Gastrocnemius medialis (tissue), 4 donors: ENCODE results near the gene PFDN1. TPM values are rescaled to one million over a fixed set of nuclear protein-coding genes. Genes with fewer than 3 reads are reported as not detected.
"Not testable (repeated sequence)": the region's sequence is repeated elsewhere in the genome, so short reads cannot be mapped to it uniquely, and the experiment has no call there.

ENCODE experiments used
- ATAC-seq, 2 donors: fragments of 150-250 bp; one replicate each; pipeline ENCODE4 v1.9.1; 2016
- DNase-seq, 2 donors: peaks; one replicate each; pipeline ENCODE4 v3.0.0-alpha.2; 2019
- H3K27ac ChIP-seq, 4 donors: fragments of 200-600 bp; sonication (generic); 1 replicate in 1 of 4; 2 replicates in 3 of 4; pipeline ENCODE4 v1.5.1; 2016 to 2018; ENCODE audit warnings: mild to moderate bottlenecking in 2 of 4, moderate library complexity in 1 of 4
- H3K27me3 ChIP-seq, 3 donors: fragments of 200-600 bp; sonication (generic) in 2 of 3; 1 replicate in 1 of 3; 2 replicates in 2 of 3; pipeline versions ENCODE4 v1.5.1 to v1.6.0; 2016 to 2019; ENCODE audit warnings: mild to moderate bottlenecking in 1 of 3, moderate library complexity in 1 of 3
- H3K36me3 ChIP-seq, 2 donors: fragments of 200-600 bp; sonication (generic) in 1 of 2; one replicate each; pipeline ENCODE4 v1.5.1; 2017 to 2018
- H3K4me1 ChIP-seq, 2 donors: fragments of 200-600 bp; sonication (generic) in 1 of 2; one replicate each; pipeline ENCODE4 v1.5.1; 2016 to 2017; ENCODE audit warnings: mild to moderate bottlenecking in 2 of 2
- H3K4me3 ChIP-seq, 4 donors: fragments of 200-600 bp; sonication (generic) in 3 of 4; 1 replicate in 1 of 4; 2 replicates in 3 of 4; pipeline ENCODE4 v1.5.1; 2016 to 2019; ENCODE audit warnings: mild to moderate bottlenecking in 2 of 4
- H3K9me3 ChIP-seq, 3 donors: fragments of 200-600 bp; sonication (generic) in 2 of 3; 1 replicate in 1 of 3; 2 replicates in 2 of 3; pipeline ENCODE4 v1.5.1; 2016 to 2019
- POLR2A ChIP-seq, 2 donors: fragments of 450-650 bp; IDR thresholded peaks; one replicate each; pipeline ENCODE4 v1.6.1; 2017; ENCODE audit warnings: antibody characterized with exemption in 2 of 2, mild to moderate bottlenecking in 2 of 2, moderate library complexity in 2 of 2
- in situ Hi-C, 4 donors: fragments of 200-750 bp; cut with MboI; loops; one replicate each; pipeline versions ENCODE4 v1.15.0 to v1.8.0; 2017; ENCODE audit warnings: low sequenced_read_pairs in 4 of 4
- intact Hi-C: fragments of 100-400 bp; cut with DNase I; formaldehyde crosslinking; loops from one replicate; pipeline ENCODE4 v1.15.1; 2023; ENCODE audit warnings: low total_unique reads
- total RNA-seq, 4 donors: library from RNA; depleted of rRNA; stranded (reverse); fragments of >200 nt; gene quantifications; one replicate each; pipeline versions ENCODE4 v1.1.0 to v1.2.3, GENCODE V29; 2016
- TF ChIP-seq, protein P1 (sequence below), 5 experiments: fragments of 450-650 bp in 3 of 5; fragments of 200-600 bp in 2 of 5; sonication (generic) in 2 of 5; IDR thresholded peaks in 4 of 5; conservative IDR thresholded peaks in 1 of 5; 1 replicate in 4 of 5; 2 replicates in 1 of 5; pipeline ENCODE4 v1.5.1; 2016 to 2019; ENCODE audit warnings: antibody characterized with exemption in 5 of 5, mild to moderate bottlenecking in 3 of 5, moderate library complexity in 3 of 5

PFDN1 gene
- total RNA-seq, 4 donors from 2014 or later: 47.9 to 81.0 (median 77.9) TPM

GRCh38 chr5:140347360-140347759 is 44.5 kb upstream of the PFDN1 start:
- peak; percentile 5 to 10 for ATAC-seq
- no peaks in the 10 kb centered on the region for H3K9me3 ChIP-seq
- H3K27ac ChIP-seq: peak overlapping the region; percentile 91 to 97 (median 94)
- H3K36me3 ChIP-seq: no peaks in the 10 kb centered on the region
- in situ Hi-C loops: loop anchor here in 1 of 4 donors (5.0 kb wide), 1 partner anchor 105 kb away; no protein-coding TSS in a partner anchor
- intact Hi-C loops: loop anchor here (2.0 kb wide), 2 partner anchors 55 to 173 kb away; partner anchors contain the start of gene CYSTM1
- TF ChIP-seq, protein P1, sequence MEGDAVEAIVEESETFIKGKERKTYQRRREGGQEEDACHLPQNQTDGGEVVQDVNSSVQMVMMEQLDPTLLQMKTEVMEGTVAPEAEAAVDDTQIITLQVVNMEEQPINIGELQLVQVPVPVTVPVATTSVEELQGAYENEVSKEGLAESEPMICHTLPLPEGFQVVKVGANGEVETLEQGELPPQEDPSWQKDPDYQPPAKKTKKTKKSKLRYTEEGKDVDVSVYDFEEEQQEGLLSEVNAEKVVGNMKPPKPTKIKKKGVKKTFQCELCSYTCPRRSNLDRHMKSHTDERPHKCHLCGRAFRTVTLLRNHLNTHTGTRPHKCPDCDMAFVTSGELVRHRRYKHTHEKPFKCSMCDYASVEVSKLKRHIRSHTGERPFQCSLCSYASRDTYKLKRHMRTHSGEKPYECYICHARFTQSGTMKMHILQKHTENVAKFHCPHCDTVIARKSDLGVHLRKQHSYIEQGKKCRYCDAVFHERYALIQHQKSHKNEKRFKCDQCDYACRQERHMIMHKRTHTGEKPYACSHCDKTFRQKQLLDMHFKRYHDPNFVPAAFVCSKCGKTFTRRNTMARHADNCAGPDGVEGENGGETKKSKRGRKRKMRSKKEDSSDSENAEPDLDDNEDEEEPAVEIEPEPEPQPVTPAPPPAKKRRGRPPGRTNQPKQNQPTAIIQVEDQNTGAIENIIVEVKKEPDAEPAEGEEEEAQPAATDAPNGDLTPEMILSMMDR (IDR thresholded peaks at IDR 0.05 in 4 of 5, conservative IDR thresholded peaks at IDR 0.05 in 1 of 5): no peak
- TF ChIP-seq POLR2A (IDR thresholded peaks at IDR 0.05): no peak
- no peaks in the 10 kb centered on the region for H3K27me3 ChIP-seq
- H3K4me3 ChIP-seq: peak overlapping the region in 2 of 4 donors; percentile 75 to 77
- peak in 1 of 2 donors; percentile 49 for DNase-seq
- peaks cover 48 to 50% of the 10 kb centered on the region in 2 donors for H3K4me1 ChIP-seq

- H3K4me3 ChIP-seq: peak within 1 kb of the TSS; percentile 75 to 98 (median 78)
- intact Hi-C loops (loop anchor here (1.0 to 2.0 kb wide), 3 partner anchors 54 to 172 kb away; partner anchors contain the start of gene CYSTM1), in situ Hi-C loops (loop anchor here in 1 of 4 donors (5.0 kb wide), 1 partner anchor 104 kb away; no protein-coding TSS in a partner anchor)
- peaks cover 56% of the 10 kb centered on the region in 2 donors for H3K4me1 ChIP-seq
- ATAC-seq (peak; percentile 69 to 71), DNase-seq (peak; percentile 82 to 88)
- TF ChIP-seq POLR2A (IDR thresholded peaks at IDR 0.05): peak; percentile 90 to 97
- TF ChIP-seq, protein P1 (IDR thresholded peaks at IDR 0.05 in 4 of 5, conservative IDR thresholded peaks at IDR 0.05 in 1 of 5): peak; percentile 46 to 73 (median 60)
- H3K36me3 ChIP-seq: no peaks in the 10 kb centered on the region
- no peaks in the 10 kb centered on the region for H3K9me3 ChIP-seq
- no peaks in the 10 kb centered on the region for H3K27me3 ChIP-seq
- peak within 1 kb of the TSS; percentile 91 to 97 (median 94) for H3K27ac ChIP-seq
Observed at GRCh38 chr5:140346348-140347221, 43.7 kb upstream of the PFDN1 start, which contains the start of gene HBEGF. Gene HBEGF (minus strand): TSS chr5:140346603. CDS start chr5:140346328, 275 bp downstream.

GRCh38 chr5:140345919-140346347 is 43.0 kb upstream of the PFDN1 start:
- H3K27ac ChIP-seq: peak overlapping the region; percentile 91 to 97 (median 94)
- no peaks in the 10 kb centered on the region for H3K36me3 ChIP-seq
- no peaks in the 10 kb centered on the region for H3K9me3 ChIP-seq
- no peaks in the 10 kb centered on the region for H3K27me3 ChIP-seq
- intact Hi-C loops (loop anchor here (1.0 to 2.0 kb wide), 3 partner anchors 53 to 171 kb away; partner anchors contain the start of gene CYSTM1), in situ Hi-C loops (loop anchor here in 1 of 4 donors (5.0 kb wide), 1 partner anchor 104 kb away; no protein-coding TSS in a partner anchor)
- peaks cover 60 to 63% of the 10 kb centered on the region in 2 donors for H3K4me1 ChIP-seq
- TF ChIP-seq, protein P1 (IDR thresholded peaks at IDR 0.05 in 4 of 5, conservative IDR thresholded peaks at IDR 0.05 in 1 of 5): peak in 4 of 5 experiments; percentile 38 to 74 (median 44)
- TF ChIP-seq POLR2A (IDR thresholded peaks at IDR 0.05): no peak
- DNase-seq (peak; percentile 62 to 87), ATAC-seq (peak; percentile 41 to 51)
- H3K4me3 ChIP-seq: peak overlapping the region; percentile 75 to 98 (median 78)

DNA sequence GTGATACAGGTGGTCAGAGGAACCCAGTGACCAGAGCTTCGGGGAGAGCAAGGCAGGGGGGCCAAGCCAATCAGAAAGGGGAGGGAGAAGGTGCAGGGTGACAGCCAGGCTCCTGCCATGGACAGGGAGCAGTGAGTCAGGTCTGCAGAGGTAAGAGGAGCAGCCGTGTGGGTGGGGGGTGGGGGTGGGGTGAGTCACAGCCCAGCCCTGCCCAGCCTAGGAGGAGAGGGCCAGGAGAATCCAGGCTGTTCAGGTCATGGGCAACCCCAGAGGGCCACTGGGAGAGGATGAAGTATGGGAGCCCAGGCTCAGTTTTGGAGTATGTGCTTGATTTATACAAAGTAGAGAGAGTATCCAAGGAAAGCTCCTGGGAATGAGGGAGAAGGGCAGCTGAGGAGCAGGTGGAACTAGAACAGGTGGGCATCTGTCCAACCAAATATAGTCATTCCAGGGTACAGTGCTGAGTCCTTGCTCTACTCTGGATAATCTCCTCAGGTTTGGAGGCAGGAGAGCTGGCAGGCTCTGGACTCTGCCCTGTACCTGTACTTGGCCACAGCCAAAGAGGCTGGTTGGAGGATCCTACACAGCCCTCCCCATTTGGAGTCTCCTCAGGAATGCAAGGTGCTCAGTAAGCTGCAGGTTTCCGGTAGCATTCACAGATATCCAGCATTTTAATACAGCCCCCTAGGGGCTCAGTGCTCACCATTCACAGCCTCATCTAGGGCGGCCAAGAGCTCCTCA is 42.0 kb upstream of the PFDN1 start:
- H3K4me1 ChIP-seq: peaks cover 68 to 73% of the 10 kb centered on the region in 2 donors
- no peaks in the 10 kb centered on the region for H3K36me3 ChIP-seq
- TF ChIP-seq POLR2A (IDR thresholded peaks at IDR 0.05): no peak
- TF ChIP-seq, protein P1 (IDR thresholded peaks at IDR 0.05 in 4 of 5, conservative IDR thresholded peaks at IDR 0.05 in 1 of 5): no peak
- ATAC-seq (peak; percentile 31 to 38), DNase-seq (peak; percentile 53 to 82)
- peak overlapping the region; percentile 91 to 97 (median 94) for H3K27ac ChIP-seq
- H3K9me3 ChIP-seq: no peaks in the 10 kb centered on the region
- peak overlapping the region; percentile 75 to 98 (median 78) for H3K4me3 ChIP-seq
- H3K27me3 ChIP-seq: no peaks in the 10 kb centered on the region
- in situ Hi-C loops (loop anchor here in 1 of 4 donors (5.0 kb wide), 1 partner anchor 103 kb away; no protein-coding TSS in a partner anchor), intact Hi-C loops (no loop called here)

- H3K9me3 ChIP-seq, ATAC-seq, intact Hi-C loops, DNase-seq, H3K4me3 ChIP-seq, in situ Hi-C loops, H3K36me3 ChIP-seq, H3K27me3 ChIP-seq: not testable (repeated sequence)
- Histone ChIP-seq H3K27ac (peak overlapping the region; percentile 91 to 97 (median 94)), H3K4me1 (peaks cover 73 to 83% of the 10 kb centered on the region in 2 donors)
Observed at GRCh38 chr5:140343849-140344248, 40.9 kb upstream of the PFDN1 start.
